Neural crest cell (in vitro differentiated cells): Measurements from ENCODE around the gene DUSP22. TPM values are rescaled to one million over a fixed set of nuclear protein-coding genes. Genes with fewer than 3 reads are reported as not detected.
A peak's percentile ranks its signal among the peaks of the same experiment; 100 is the strongest.

Experiments
- DNase-seq: peaks from one replicate; pipeline ENCODE4 v3.0.0; 2021; ENCODE audit warnings: low read depth, mixed read lengths, low spot score
- H3K27ac Mint-ChIP-seq: one replicate; pipeline ENCODE4 v1.8.0; 2021; ENCODE audit warnings: mild to moderate bottlenecking, mixed read lengths; ENCODE audit not compliant: unreplicated experiment
- H3K27me3 Mint-ChIP-seq: 2 replicates; pipeline ENCODE4 v1.8.0; 2021; ENCODE audit warnings: low read depth, mild to moderate bottlenecking, mixed read lengths
- H3K36me3 Mint-ChIP-seq: 2 replicates; pipeline ENCODE4 v1.8.0; 2021; ENCODE audit warnings: low read depth, mild to moderate bottlenecking, mixed read lengths
- H3K4me1 Mint-ChIP-seq: 2 replicates; pipeline ENCODE4 v1.8.0; 2021; ENCODE audit warnings: mixed read lengths
- H3K4me3 Mint-ChIP-seq: one replicate; pipeline ENCODE4 v1.8.0; 2021; ENCODE audit warnings: mild to moderate bottlenecking, mixed read lengths
- H3K9me3 Mint-ChIP-seq: 2 replicates; pipeline ENCODE4 v1.8.0; 2021; ENCODE audit warnings: mixed read lengths
- total RNA-seq: library from RNA; stranded (reverse); gene quantifications from 2 replicates; pipeline ENCODE4 v1.2.1, GENCODE V29; 2021
- TF ChIP-seq, protein P1 (sequence below): fragments of 200-600 bp; sonication (generic); conservative IDR thresholded peaks from 2 replicates; pipeline ENCODE4 v1.5.0; 2021; ENCODE audit warnings: antibody characterized with exemption, mild to moderate bottlenecking

The DUSP22 gene
- total RNA-seq, 1 donor from 2014 or later = 35.1 TPM

GRCh38 chr6:394641-395289 lies 102.5 kb downstream of the DUSP22 start:
- Mint-ChIP-seq H3K36me3 (peaks cover 3% of the 10 kb centered on the region), H3K27me3 (peaks cover 94% of the 10 kb centered on the region), H3K4me1 (peaks cover 11% of the 10 kb centered on the region), H3K9me3 (no peaks in the 10 kb centered on the region), H3K4me3 (peak overlapping the region; percentile 7), H3K27ac (no peak overlapping the region)
- DNase-seq = no peak
- TF ChIP-seq, protein P1, sequence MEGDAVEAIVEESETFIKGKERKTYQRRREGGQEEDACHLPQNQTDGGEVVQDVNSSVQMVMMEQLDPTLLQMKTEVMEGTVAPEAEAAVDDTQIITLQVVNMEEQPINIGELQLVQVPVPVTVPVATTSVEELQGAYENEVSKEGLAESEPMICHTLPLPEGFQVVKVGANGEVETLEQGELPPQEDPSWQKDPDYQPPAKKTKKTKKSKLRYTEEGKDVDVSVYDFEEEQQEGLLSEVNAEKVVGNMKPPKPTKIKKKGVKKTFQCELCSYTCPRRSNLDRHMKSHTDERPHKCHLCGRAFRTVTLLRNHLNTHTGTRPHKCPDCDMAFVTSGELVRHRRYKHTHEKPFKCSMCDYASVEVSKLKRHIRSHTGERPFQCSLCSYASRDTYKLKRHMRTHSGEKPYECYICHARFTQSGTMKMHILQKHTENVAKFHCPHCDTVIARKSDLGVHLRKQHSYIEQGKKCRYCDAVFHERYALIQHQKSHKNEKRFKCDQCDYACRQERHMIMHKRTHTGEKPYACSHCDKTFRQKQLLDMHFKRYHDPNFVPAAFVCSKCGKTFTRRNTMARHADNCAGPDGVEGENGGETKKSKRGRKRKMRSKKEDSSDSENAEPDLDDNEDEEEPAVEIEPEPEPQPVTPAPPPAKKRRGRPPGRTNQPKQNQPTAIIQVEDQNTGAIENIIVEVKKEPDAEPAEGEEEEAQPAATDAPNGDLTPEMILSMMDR = no peak

DNA sequence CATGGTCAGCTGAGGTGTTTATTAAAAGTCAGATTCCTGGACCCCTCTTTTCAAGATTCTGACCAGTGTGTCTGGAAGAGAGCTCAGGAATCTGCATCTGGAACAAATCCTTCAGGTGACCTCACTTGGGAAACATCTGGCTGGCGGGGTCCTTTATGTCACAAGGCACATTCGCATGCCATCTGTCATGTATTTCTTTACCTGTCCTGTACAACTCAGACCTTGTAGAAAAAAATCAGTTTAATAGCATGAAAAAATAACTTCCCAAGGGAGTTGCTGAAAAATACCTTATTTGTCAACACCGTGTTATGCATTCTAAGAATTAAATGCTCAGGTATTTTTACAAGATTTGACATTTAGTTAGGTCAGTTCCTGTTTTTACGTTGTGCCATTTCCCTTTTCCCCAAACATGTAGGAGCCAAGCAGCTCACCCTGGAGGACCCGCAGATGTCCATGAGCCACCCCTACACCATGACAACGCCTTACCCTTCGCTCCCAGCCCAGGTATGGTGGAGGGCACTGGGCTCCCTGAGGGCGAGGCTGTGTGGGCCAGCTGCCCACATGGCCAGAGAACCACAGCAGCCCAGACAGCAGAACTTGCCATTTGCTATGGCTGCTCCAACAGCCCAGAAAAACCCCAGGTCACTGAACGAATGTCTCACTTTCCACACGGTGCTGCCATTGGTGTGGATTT lies 103.3 kb downstream of the DUSP22 start:
- TF ChIP-seq, protein P1 = no peak
- peaks cover 3% of the 10 kb centered on the region for H3K36me3 Mint-ChIP-seq
- peaks cover 93% of the 10 kb centered on the region for H3K27me3 Mint-ChIP-seq
- no peak overlapping the region for H3K4me3 Mint-ChIP-seq
- H3K4me1 Mint-ChIP-seq = peaks cover 11% of the 10 kb centered on the region
- H3K9me3 Mint-ChIP-seq = no peaks in the 10 kb centered on the region
- no peak overlapping the region for H3K27ac Mint-ChIP-seq
- DNase-seq = no peak

GRCh38 chr6:396126-396520 lies 103.8 kb downstream of the DUSP22 start:
- no peak for DNase-seq
- peaks cover 89% of the 10 kb centered on the region for H3K27me3 Mint-ChIP-seq
- no peaks in the 10 kb centered on the region for H3K9me3 Mint-ChIP-seq
- H3K4me1 Mint-ChIP-seq = peaks cover 8% of the 10 kb centered on the region
- peaks cover 3% of the 10 kb centered on the region for H3K36me3 Mint-ChIP-seq
- no peak overlapping the region for H3K4me3 Mint-ChIP-seq
- no peak overlapping the region for H3K27ac Mint-ChIP-seq
- TF ChIP-seq, protein P1 = no peak

DNA sequence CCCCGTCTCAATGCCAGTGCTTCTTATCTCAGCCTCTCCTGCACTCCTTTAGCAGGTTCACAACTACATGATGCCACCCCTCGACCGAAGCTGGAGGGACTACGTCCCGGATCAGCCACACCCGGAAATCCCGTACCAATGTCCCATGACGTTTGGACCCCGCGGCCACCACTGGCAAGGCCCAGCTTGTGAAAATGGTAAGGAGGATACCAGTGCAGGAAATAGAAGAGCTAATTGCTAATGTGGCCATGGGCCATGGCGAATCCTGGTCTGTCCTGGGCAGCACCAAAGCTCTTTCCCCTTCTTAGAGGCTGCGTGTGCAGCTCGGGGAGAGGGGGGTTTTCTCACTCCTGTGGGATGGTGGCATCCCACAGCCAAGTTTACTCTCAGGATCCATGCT lies 104.8 kb downstream of the DUSP22 start:
- Mint-ChIP-seq H3K27ac (no peak overlapping the region), H3K4me1 (peaks cover 6% of the 10 kb centered on the region), H3K9me3 (no peaks in the 10 kb centered on the region), H3K4me3 (no peak overlapping the region), H3K36me3 (peaks cover 3% of the 10 kb centered on the region), H3K27me3 (peaks cover 85% of the 10 kb centered on the region)
- DNase-seq = no peak
- TF ChIP-seq, protein P1 = no peak

GRCh38 chr6:397604-398003 lies 105.3 kb downstream of the DUSP22 start:
- Mint-ChIP-seq H3K27ac (no peak overlapping the region), H3K4me3 (no peak overlapping the region), H3K4me1 (peaks cover 6% of the 10 kb centered on the region), H3K36me3 (peaks cover 3% of the 10 kb centered on the region), H3K27me3 (peaks cover 85% of the 10 kb centered on the region), H3K9me3 (no peaks in the 10 kb centered on the region)
- DNase-seq = no peak
- TF ChIP-seq, protein P1 = no peak
